Testis (tissue), 2 donors: ENCODE measurements around the gene IFNL2.

Experiments used
- CTCF ChIP-seq, 3 experiments: fragments of 450-650 bp in 2 of 3; fragments of 200-600 bp in 1 of 3; sonication (generic) in 1 of 3; IDR thresholded peaks; one replicate each; pipeline ENCODE4 v1.5.1; 2016 to 2019; ENCODE audit warnings: antibody characterized with exemption in 3 of 3, mild to moderate bottlenecking in 2 of 3, moderate library complexity in 1 of 3
- POLR2A ChIP-seq: fragments of 450-650 bp; IDR thresholded peaks from one replicate; pipeline ENCODE4 v1.6.1; 2017; ENCODE audit warnings: antibody characterized with exemption, mild to moderate bottlenecking, moderate library complexity

- TF ChIP-seq CTCF (IDR thresholded peaks at IDR 0.05) (no peak), POLR2A (no peak)
Observed at GRCh38 chr19:39307822-39308530, 39.8 kb downstream of the IFNL2 start.
